GM18519 (cell line): Measurements from ENCODE around the gene C2orf68.
A peak's percentile ranks its signal among the peaks of the same experiment; 100 is the strongest.
"Not testable (repeated sequence)": the region's sequence is repeated elsewhere in the genome, so short reads cannot be mapped to it uniquely, and the experiment has no call there.

Experiments
- ATAC-seq: cut with Tn5 transposase; IDR thresholded peaks from one replicate; pipeline ENCODE4 v1.9.1; 2021; ENCODE audit warnings: mild to moderate bottlenecking, moderate library complexity; ENCODE audit not compliant: unreplicated experiment, low FRiP score

C2orf68 gene

GRCh38 chr2:85635011-85635410, 23.1 kb upstream of the C2orf68 start:
- ATAC-seq = no peak

- no peak for ATAC-seq
These were observed 19.4 kb upstream of the C2orf68 start for GRCh38 chr2:85631316-85631715.

GRCh38 chr2:85628658-85629057, 16.8 kb upstream of the C2orf68 start:
- ATAC-seq = no peak

GRCh38 chr2:85623991-85624390, 12.1 kb upstream of the C2orf68 start:
- ATAC-seq = no peak

GRCh38 chr2:85621338-85621737, 9.5 kb upstream of the C2orf68 start:
- no peak for ATAC-seq

GRCh38 chr2:85619617-85620016, 7.8 kb upstream of the C2orf68 start:
- no peak for ATAC-seq

- not testable (repeated sequence) for ATAC-seq
These were observed 5.9 kb upstream of the C2orf68 start for GRCh38 chr2:85617723-85618122.

GRCh38 chr2:85615413-85615728, 3.5 kb upstream of the C2orf68 start:
- no peak for ATAC-seq

GRCh38 chr2:85614757-85615156, 2.9 kb upstream of the C2orf68 start:
- not testable (repeated sequence) for ATAC-seq

- ATAC-seq = no peak
These were observed 2.0 kb upstream of the C2orf68 start for GRCh38 chr2:85613717-85614515.

- ATAC-seq = no peak
These were observed 605 bp downstream of the C2orf68 start for GRCh38 chr2:85611217-85611704.

- no peak for ATAC-seq
These were observed 4.3 kb downstream of the C2orf68 start for GRCh38 chr2:85607268-85608215.

- ATAC-seq = no peak
These were observed 5.8 kb downstream of the C2orf68 start for GRCh38 chr2:85606116-85606455.

GRCh38 chr2:85605406-85606115, 6.3 kb downstream of the C2orf68 start:
- no peak for ATAC-seq

GRCh38 chr2:85604568-85605339, 7.1 kb downstream of the C2orf68 start:
- ATAC-seq = no peak

GRCh38 chr2:85604133-85604444, 7.8 kb downstream of the C2orf68 start:
- not testable (repeated sequence) for ATAC-seq

GRCh38 chr2:85602476-85603234, 9.2 kb downstream of the C2orf68 start, which contains the start of gene TMEM150A:
Gene TMEM150A, minus strand, starts transcription at chr2:85602698. Its CDS starts 750 bp downstream, at chr2:85601948.
- ATAC-seq = peak; percentile 92

- ATAC-seq = peak; percentile 11
These were observed 9.9 kb downstream of the C2orf68 start for GRCh38 chr2:85601771-85602475.
